ENCODE data around the gene PTPN1. TPM values are rescaled to one million over a fixed set of nuclear protein-coding genes. Genes with fewer than 3 reads are reported as not detected.

The PTPN1 gene
- total and polyA plus RNA-seq, 2 of the 13 experiments (the other 11 are each of a cell fraction or from before 2014, with no cell fraction given): 17.7 to 37.2 TPM

DNA sequence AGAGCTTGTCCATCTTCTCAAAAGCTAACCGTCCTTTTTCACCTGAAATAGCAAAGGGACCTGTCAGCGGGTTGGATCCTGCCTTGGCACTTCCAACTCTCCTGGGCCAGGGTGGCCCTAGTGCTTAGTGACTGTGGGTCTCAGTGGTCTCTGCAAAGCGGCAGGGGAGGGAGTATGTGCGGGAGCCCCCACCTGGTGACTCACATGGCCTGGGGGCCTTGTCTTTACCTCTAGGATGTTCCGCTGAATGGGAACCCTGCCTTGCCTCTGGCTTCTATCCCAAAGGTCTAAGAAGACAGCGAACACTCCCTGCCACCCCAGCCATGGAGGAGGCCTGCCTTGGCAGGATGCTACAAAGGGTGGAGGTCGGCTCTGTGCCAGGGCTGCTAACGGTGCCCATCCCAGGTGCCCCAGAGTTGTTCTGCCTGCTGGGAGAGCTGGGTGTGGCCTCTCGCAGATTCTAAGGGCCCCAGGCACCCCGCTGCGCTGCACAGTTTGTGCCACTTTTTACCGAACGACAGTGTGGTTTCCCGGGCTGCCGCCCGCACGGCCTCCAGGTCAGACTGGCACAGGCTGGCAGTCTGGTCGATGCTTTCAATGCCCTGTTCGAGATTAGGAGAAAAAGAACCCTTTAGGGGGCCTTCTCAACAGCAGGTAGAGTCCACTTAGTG is 77.2 kb downstream of the PTPN1 start (continued):
- TF ChIP-seq, protein P1, sequence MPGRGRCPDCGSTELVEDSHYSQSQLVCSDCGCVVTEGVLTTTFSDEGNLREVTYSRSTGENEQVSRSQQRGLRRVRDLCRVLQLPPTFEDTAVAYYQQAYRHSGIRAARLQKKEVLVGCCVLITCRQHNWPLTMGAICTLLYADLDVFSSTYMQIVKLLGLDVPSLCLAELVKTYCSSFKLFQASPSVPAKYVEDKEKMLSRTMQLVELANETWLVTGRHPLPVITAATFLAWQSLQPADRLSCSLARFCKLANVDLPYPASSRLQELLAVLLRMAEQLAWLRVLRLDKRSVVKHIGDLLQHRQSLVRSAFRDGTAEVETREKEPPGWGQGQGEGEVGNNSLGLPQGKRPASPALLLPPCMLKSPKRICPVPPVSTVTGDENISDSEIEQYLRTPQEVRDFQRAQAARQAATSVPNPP (CRISPR knock-in tag; IDR thresholded peaks at IDR 0.05): no peak
- TF ChIP-seq RCOR2 (CRISPR knock-in tag; IDR thresholded peaks at IDR 0.05) (no peak), ZNF737 (CRISPR knock-in tag; IDR thresholded peaks at IDR 0.05; ENCODE audit: borderline replicate concordance) (no peak), NBN (conservative IDR thresholded peaks at IDR 0.05) (no peak), TP53 (CRISPR knock-in tag; conservative IDR thresholded peaks at IDR 0.05) (no peak), FOXK2 (IDR thresholded peaks at IDR 0.05) (no peak), ZIK1 (CRISPR knock-in tag; IDR thresholded peaks at IDR 0.05; ENCODE audit: borderline replicate concordance, low read depth) (no peak), TRAFD1 (CRISPR knock-in tag; IDR thresholded peaks at IDR 0.05; ENCODE audit: borderline replicate concordance) (no peak), HNRNPLL (IDR thresholded peaks at IDR 0.05; ENCODE audit: low read depth, low read length, poor library complexity, severe bottlenecking) (peak; percentile 31), MATR3 (CRISPR knock-in tag; IDR thresholded peaks at IDR 0.05) (no peak), FOSL2 (CRISPR knock-in tag; IDR thresholded peaks at IDR 0.05) (no peak), SRSF1 (optimal IDR thresholded peaks at IDR 0.05; ENCODE audit: low read depth, low read length) (peak; percentile 37), SMAD3 (CRISPR knock-in tag; IDR thresholded peaks at IDR 0.05) (no peak), ZNF10 (CRISPR knock-in tag; IDR thresholded peaks at IDR 0.05; ENCODE audit: borderline replicate concordance, low read depth) (no peak), ZNF432 (CRISPR knock-in tag; IDR thresholded peaks at IDR 0.05; ENCODE audit: borderline replicate concordance) (no peak), PHB2 (IDR thresholded peaks at IDR 0.05; ENCODE audit: partially characterized antibody) (no peak)
- TF ChIP-seq, protein P2, sequence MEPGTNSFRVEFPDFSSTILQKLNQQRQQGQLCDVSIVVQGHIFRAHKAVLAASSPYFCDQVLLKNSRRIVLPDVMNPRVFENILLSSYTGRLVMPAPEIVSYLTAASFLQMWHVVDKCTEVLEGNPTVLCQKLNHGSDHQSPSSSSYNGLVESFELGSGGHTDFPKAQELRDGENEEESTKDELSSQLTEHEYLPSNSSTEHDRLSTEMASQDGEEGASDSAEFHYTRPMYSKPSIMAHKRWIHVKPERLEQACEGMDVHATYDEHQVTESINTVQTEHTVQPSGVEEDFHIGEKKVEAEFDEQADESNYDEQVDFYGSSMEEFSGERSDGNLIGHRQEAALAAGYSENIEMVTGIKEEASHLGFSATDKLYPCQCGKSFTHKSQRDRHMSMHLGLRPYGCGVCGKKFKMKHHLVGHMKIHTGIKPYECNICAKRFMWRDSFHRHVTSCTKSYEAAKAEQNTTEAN (CRISPR knock-in tag; conservative IDR thresholded peaks at IDR 0.05): no peak
- TF ChIP-seq, protein P3, sequence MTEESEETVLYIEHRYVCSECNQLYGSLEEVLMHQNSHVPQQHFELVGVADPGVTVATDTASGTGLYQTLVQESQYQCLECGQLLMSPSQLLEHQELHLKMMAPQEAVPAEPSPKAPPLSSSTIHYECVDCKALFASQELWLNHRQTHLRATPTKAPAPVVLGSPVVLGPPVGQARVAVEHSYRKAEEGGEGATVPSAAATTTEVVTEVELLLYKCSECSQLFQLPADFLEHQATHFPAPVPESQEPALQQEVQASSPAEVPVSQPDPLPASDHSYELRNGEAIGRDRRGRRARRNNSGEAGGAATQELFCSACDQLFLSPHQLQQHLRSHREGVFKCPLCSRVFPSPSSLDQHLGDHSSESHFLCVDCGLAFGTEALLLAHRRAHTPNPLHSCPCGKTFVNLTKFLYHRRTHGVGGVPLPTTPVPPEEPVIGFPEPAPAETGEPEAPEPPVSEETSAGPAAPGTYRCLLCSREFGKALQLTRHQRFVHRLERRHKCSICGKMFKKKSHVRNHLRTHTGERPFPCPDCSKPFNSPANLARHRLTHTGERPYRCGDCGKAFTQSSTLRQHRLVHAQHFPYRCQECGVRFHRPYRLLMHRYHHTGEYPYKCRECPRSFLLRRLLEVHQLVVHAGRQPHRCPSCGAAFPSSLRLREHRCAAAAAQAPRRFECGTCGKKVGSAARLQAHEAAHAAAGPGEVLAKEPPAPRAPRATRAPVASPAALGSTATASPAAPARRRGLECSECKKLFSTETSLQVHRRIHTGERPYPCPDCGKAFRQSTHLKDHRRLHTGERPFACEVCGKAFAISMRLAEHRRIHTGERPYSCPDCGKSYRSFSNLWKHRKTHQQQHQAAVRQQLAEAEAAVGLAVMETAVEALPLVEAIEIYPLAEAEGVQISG (CRISPR knock-in tag; IDR thresholded peaks at IDR 0.05): no peak
- TF ChIP-seq, protein P4, sequence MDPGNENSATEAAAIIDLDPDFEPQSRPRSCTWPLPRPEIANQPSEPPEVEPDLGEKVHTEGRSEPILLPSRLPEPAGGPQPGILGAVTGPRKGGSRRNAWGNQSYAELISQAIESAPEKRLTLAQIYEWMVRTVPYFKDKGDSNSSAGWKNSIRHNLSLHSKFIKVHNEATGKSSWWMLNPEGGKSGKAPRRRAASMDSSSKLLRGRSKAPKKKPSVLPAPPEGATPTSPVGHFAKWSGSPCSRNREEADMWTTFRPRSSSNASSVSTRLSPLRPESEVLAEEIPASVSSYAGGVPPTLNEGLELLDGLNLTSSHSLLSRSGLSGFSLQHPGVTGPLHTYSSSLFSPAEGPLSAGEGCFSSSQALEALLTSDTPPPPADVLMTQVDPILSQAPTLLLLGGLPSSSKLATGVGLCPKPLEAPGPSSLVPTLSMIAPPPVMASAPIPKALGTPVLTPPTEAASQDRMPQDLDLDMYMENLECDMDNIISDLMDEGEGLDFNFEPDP (CRISPR knock-in tag; conservative IDR thresholded peaks at IDR 0.05): 0 out of 2 replicates have a peak, but pooled peaks have one; percentile 77
